CD4-positive, alpha-beta memory T cell (primary cell): Measurements from ENCODE around the gene USP24. TPM values are rescaled to one million over a fixed set of nuclear protein-coding genes. Genes with fewer than 3 reads are reported as not detected.
A peak's percentile ranks its signal among the peaks of the same experiment; 100 is the strongest.

Source experiments
- CTCF ChIA-PET: fragments of 350-600 bp; sonication (Branson Sonifier 250); formaldehyde crosslinking; loops from one replicate; lab custom pipeline; 2021; ENCODE audit warnings: inconsistent platforms; ENCODE audit not compliant: partially characterized antibody; lab: Charles Lee
- POLR2A ChIA-PET: fragments of 350-600 bp; sonication (Branson Sonifier 250); formaldehyde crosslinking; loops from one replicate; lab custom pipeline; 2021; ENCODE audit not compliant: partially characterized antibody; lab: Charles Lee
- DNase-seq, 5 donors: peaks; one replicate each; pipeline versions ENCODE4 v3.0.0 to v3.0.0-alpha.2; 2020 to 2022; ENCODE audit warnings: mixed read lengths in 1 of 5
- H3K27ac ChIP-seq: one replicate; pipeline ENCODE4 v1.7.0; 2013; ENCODE audit warnings: low read depth, low read length
- H3K27me3 ChIP-seq: 2 replicates; pipeline ENCODE4 v1.7.0; 2013; ENCODE audit warnings: mild to moderate bottlenecking, low read length, moderate library complexity; ENCODE audit not compliant: insufficient read depth
- H3K36me3 ChIP-seq: 2 replicates; pipeline ENCODE4 v1.7.0; 2013; ENCODE audit warnings: mild to moderate bottlenecking, low read length, moderate library complexity; ENCODE audit not compliant: insufficient read depth
- H3K4me1 ChIP-seq: 2 replicates; pipeline ENCODE4 v1.7.0; 2013; ENCODE audit warnings: mild to moderate bottlenecking, low read length, moderate library complexity; ENCODE audit not compliant: insufficient read depth
- H3K4me3 ChIP-seq, 2 donors: one replicate each; pipeline ENCODE4 v1.7.0; 2013; ENCODE audit warnings: low read length in 2 of 2, mild to moderate bottlenecking in 1 of 2
- H3K9me3 ChIP-seq, 2 donors: one replicate each; pipeline ENCODE4 v1.7.0; 2013; ENCODE audit warnings: low read length in 2 of 2, control low read depth in 1 of 2; ENCODE audit not compliant: control insufficient read depth in 1 of 2
- H3K27ac Mint-ChIP-seq, 7 donors: one replicate each; pipeline ENCODE4 v1.8.0; 2020 to 2021; ENCODE audit warnings: mixed read lengths in 7 of 7, mild to moderate bottlenecking in 6 of 7, inconsistent platforms in 3 of 7, moderate library complexity in 3 of 7
- H3K27me3 Mint-ChIP-seq, 2 donors: one replicate each; pipeline ENCODE4 v1.8.0; 2020 to 2021; ENCODE audit warnings: mixed read lengths in 2 of 2
- H3K36me3 Mint-ChIP-seq, 2 donors: one replicate each; pipeline ENCODE4 v1.8.0; 2020 to 2021; ENCODE audit warnings: mixed read lengths in 2 of 2, inconsistent platforms in 1 of 2, mild to moderate bottlenecking in 1 of 2
- H3K4me1 Mint-ChIP-seq, 4 donors: one replicate each; pipeline ENCODE4 v1.8.0; 2020 to 2021; ENCODE audit warnings: mixed read lengths in 4 of 4, mild to moderate bottlenecking in 1 of 4
- H3K4me3 Mint-ChIP-seq, 8 donors: one replicate each; pipeline ENCODE4 v1.8.0; 2020 to 2021; ENCODE audit warnings: mixed read lengths in 8 of 8, mild to moderate bottlenecking in 7 of 8, moderate library complexity in 6 of 8, inconsistent platforms in 3 of 8
- H3K9me3 Mint-ChIP-seq, 8 donors: one replicate each; pipeline ENCODE4 v1.8.0; 2020 to 2021; ENCODE audit warnings: mixed read lengths in 8 of 8, mild to moderate bottlenecking in 5 of 8, inconsistent platforms in 3 of 8, moderate library complexity in 1 of 8
- intact Hi-C: fragments of 100-400 bp; cut with micrococcal nuclease; formaldehyde crosslinking; loops from one replicate; pipeline ENCODE4 v1.15.1; 2023
- polyA plus RNA-seq, 2 donors: library from polyadenylated mRNA; unstranded; fragments of 300-500 nt; fragmentation: Illumina TruSeq; gene quantifications; one replicate each; pipeline ENCODE4 v1.2.3, GENCODE V29; 2021
- total RNA-seq, 2 experiments: library from RNA; stranded (reverse); gene quantifications; one replicate each; pipeline ENCODE4 v1.2.3, GENCODE V29; 2021

USP24 gene
- total and polyA plus RNA-seq, 4 experiments from 2014 or later: 1.6 to 74.2 (median 42.1) TPM

DNA sequence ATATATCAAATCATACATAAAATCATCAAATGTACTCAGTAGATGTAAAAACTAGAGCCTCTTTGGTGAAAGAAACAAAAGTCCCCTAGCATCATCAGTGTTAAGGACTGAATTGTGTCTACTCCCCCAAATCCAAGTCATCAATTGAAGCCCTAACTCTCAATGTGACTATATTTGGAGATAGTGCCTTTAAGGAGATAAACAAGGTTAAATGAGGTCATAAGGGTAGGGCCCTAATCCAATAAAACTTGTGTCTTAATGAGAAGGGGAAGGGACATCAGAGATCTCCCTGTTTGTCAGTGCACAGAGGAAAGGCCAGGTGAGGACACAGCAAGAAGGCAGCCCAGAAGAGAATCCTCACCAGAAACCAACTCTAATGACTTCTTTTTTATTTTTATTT lies 33.5 kb downstream of the USP24 start:
- peaks cover 0 to 3% of the 10 kb centered on the region in 2 donors for H3K9me3 ChIP-seq
- CTCF ChIA-PET: no interaction called here
- POLR2A ChIA-PET: no interaction called here
- Mint-ChIP-seq H3K27me3 (no peaks in the 10 kb centered on the region), H3K27ac (no peak overlapping the region), H3K36me3 (peaks cover 30 to 35% of the 10 kb centered on the region in 2 donors), H3K4me1 (peaks cover 39 to 74% (median 47%) of the 10 kb centered on the region in 4 donors), H3K4me3 (no peak overlapping the region), H3K9me3 (peaks cover 1 to 18% (median 9%) of the 10 kb centered on the region in 8 donors)
- intact Hi-C loops: no loop called here
- H3K27ac ChIP-seq: no peak overlapping the region
- H3K4me1 ChIP-seq: peaks cover 14% of the 10 kb centered on the region
- H3K4me3 ChIP-seq: no peak overlapping the region
- H3K27me3 ChIP-seq: no peaks in the 10 kb centered on the region
- no peak for DNase-seq
- H3K36me3 ChIP-seq: no peaks in the 10 kb centered on the region

DNA sequence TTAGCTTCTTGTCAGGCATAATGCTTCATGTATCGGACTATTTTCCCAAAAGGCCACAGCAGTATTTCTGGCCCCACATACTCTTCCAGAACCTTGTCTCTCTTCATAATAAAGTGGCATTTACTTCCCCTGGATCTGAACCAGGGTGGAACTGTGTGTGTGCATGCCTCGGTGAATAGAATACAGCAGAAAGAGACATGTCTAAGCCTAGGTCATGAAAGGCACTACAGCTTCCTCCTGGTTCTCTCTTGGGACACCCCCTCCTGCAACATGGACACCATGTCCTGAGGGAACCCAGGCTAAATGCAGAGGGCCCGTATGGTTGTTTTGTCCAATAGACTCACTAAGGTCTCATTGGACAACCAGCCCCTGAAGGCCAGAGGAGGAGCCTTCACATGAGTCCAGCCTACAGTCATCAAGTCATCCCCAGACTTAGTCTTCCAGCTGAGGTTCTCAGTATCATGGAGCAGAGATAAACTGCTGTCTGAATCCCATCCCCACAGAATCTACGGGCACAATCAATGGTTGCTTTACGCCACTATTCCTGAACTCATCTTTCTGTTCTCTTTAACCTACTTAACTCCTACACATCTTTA lies 35.0 kb downstream of the USP24 start:
- Mint-ChIP-seq H3K36me3 (peaks cover 28 to 30% of the 10 kb centered on the region in 2 donors), H3K4me1 (peaks cover 31 to 60% (median 36%) of the 10 kb centered on the region in 4 donors), H3K4me3 (no peak overlapping the region), H3K27me3 (no peaks in the 10 kb centered on the region), H3K9me3 (peaks cover 1 to 16% (median 7%) of the 10 kb centered on the region in 8 donors), H3K27ac (peak overlapping the region in 5 of 7 donors; percentile 5 to 89 (median 60))
- no peaks in the 10 kb centered on the region for H3K36me3 ChIP-seq
- no peak overlapping the region for H3K4me3 ChIP-seq
- ChIA-PET CTCF (interaction anchor here (1.4 kb wide), 1 partner anchor 9 kb away, joined by 4 read pairs; no protein-coding TSS in a partner anchor), POLR2A (no interaction called here)
- no peak for DNase-seq
- intact Hi-C loops: no loop called here
- H3K9me3 ChIP-seq: peaks cover 0 to 3% of the 10 kb centered on the region in 2 donors
- H3K27me3 ChIP-seq: no peaks in the 10 kb centered on the region
- peaks cover 14% of the 10 kb centered on the region for H3K4me1 ChIP-seq
- no peak overlapping the region for H3K27ac ChIP-seq

DNA sequence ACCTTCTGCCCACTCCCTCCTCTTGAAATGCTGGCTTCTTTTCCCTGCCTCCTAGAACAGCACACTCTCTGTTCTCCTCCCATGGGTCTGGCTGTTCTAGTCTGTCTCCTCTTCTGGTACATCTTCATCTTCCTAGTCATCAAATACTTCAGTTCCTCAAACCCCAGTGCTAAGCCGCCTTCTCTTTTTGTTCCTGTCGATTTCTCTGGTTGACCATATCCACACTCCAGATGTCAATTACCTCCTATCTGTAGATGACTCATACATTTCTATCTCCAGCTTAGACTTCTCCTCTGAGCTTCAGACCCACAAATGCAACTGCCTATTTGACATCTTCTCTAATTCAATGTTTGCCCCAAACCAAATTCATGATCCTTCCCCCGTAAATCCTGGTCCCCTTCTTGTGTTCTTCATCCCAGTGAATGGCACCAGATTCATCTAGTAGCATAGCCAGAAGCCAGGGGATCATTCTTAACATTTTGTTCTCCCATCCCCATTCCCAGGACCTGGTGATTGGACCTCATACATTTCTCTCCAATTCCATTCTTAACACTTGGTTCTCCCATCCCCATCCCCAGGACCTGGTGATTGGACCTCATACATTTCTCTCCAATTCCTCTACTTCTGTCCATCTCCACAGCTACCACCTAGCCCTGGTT lies 35.9 kb downstream of the USP24 start:
- CTCF ChIA-PET: no interaction called here
- Mint-ChIP-seq H3K27me3 (no peaks in the 10 kb centered on the region), H3K4me1 (peaks cover 26 to 54% (median 33%) of the 10 kb centered on the region in 4 donors), H3K36me3 (peaks cover 22 to 24% of the 10 kb centered on the region in 2 donors), H3K27ac (peak overlapping the region in 5 of 7 donors; percentile 1 to 65 (median 14)), H3K4me3 (no peak overlapping the region), H3K9me3 (peaks cover 0 to 10% (median 2%) of the 10 kb centered on the region in 8 donors)
- H3K4me1 ChIP-seq: peaks cover 14% of the 10 kb centered on the region
- DNase-seq: no peak
- intact Hi-C loops: no loop called here
- no peaks in the 10 kb centered on the region for H3K36me3 ChIP-seq
- no peak overlapping the region for H3K4me3 ChIP-seq
- no peaks in the 10 kb centered on the region for H3K27me3 ChIP-seq
- H3K27ac ChIP-seq: no peak overlapping the region
- H3K9me3 ChIP-seq: no peaks in the 10 kb centered on the region
- POLR2A ChIA-PET: no interaction called here

DNA sequence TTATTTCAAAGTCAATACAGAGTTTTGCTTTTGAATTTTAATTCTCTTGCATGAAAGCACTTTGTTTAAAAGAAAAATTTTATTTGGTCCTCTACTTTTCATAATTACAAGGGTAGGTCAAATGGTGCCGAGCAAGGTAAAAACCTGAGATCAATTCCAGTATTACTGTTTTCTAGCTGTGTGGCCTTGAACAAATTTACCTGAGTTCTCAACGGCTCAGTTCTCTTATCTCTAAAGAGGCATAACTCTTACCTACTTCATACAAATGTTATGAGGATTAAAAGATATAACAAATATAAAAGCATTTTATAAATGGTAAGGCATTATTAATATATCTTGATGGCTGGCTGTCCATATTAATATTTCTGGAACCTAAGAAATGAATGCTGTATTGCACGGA lies 42.5 kb downstream of the USP24 start:
- peaks cover 23% of the 10 kb centered on the region for H3K36me3 ChIP-seq
- H3K27ac ChIP-seq: no peak overlapping the region
- H3K9me3 ChIP-seq: no peaks in the 10 kb centered on the region
- peaks cover 8 to 15% (median 14%) of the 10 kb centered on the region in 4 donors for H3K4me1 Mint-ChIP-seq
- POLR2A ChIA-PET: no interaction called here
- H3K4me3 Mint-ChIP-seq: no peak overlapping the region
- CTCF ChIA-PET: no interaction called here
- no peaks in the 10 kb centered on the region for H3K9me3 Mint-ChIP-seq
- no peaks in the 10 kb centered on the region for H3K27me3 ChIP-seq
- DNase-seq: no peak
- H3K27me3 Mint-ChIP-seq: no peaks in the 10 kb centered on the region
- H3K36me3 Mint-ChIP-seq: peaks cover 30 to 51% of the 10 kb centered on the region in 2 donors
- no peak overlapping the region for H3K4me3 ChIP-seq
- H3K27ac Mint-ChIP-seq: peak overlapping the region in 3 of 7 donors; percentile 15 to 53 (median 37)
- intact Hi-C loops: no loop called here
- no peaks in the 10 kb centered on the region for H3K4me1 ChIP-seq

DNA sequence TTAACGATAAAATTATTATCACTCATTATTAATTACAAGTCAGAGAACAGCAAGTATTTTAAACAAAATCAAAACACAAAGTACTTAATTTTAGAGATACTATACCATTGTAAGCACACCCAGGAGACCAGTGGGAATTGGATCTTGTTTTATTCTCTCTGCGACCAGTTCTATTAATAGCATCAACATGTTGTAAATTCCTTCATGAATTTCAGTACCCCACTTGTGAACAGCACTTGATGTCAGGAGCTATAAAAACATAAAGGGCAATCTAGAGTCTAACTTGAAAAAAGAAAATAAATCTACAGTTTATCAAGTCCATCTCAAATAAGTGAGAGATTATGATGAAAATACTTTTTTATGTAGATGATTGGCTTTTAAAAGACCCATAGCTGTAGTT lies 42.9 kb downstream of the USP24 start:
- no peak overlapping the region for H3K27ac ChIP-seq
- Mint-ChIP-seq H3K4me1 (peaks cover 8 to 15% (median 14%) of the 10 kb centered on the region in 4 donors), H3K4me3 (no peak overlapping the region), H3K9me3 (no peaks in the 10 kb centered on the region), H3K36me3 (peaks cover 34 to 55% of the 10 kb centered on the region in 2 donors), H3K27ac (peak overlapping the region in 2 of 7 donors; percentile 29 to 57), H3K27me3 (no peaks in the 10 kb centered on the region)
- peaks cover 27% of the 10 kb centered on the region for H3K36me3 ChIP-seq
- no peaks in the 10 kb centered on the region for H3K4me1 ChIP-seq
- ChIA-PET POLR2A (no interaction called here), CTCF (no interaction called here)
- intact Hi-C loops: no loop called here
- H3K27me3 ChIP-seq: no peaks in the 10 kb centered on the region
- no peak for DNase-seq
- H3K4me3 ChIP-seq: no peak overlapping the region
- H3K9me3 ChIP-seq: no peaks in the 10 kb centered on the region

DNA sequence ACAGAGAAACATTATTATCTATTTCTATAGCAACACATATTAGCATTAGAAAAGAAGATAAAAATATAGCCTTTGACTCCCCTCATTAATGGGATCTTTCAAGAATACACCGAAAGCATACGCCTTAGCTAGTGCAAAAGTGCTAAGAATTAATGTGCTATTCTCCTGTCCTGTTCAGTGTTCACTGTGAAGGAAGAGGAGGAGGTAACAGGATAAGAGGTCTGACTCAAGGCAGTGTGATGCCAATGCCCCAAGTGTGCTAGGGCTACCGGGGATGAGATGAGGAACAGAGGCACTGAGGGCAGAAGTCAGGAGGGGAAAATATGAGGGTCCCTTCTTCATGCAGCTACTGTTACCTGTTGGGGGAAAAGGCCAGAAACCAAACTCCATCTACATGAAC lies 43.5 kb downstream of the USP24 start:
- Mint-ChIP-seq H3K27me3 (no peaks in the 10 kb centered on the region), H3K27ac (peak overlapping the region in 2 of 7 donors; percentile 29 to 48), H3K9me3 (no peaks in the 10 kb centered on the region), H3K36me3 (peaks cover 39 to 55% of the 10 kb centered on the region in 2 donors), H3K4me3 (no peak overlapping the region), H3K4me1 (peaks cover 8 to 15% (median 13%) of the 10 kb centered on the region in 4 donors)
- DNase-seq: no peak
- Histone ChIP-seq H3K27me3 (no peaks in the 10 kb centered on the region), H3K36me3 (peaks cover 32% of the 10 kb centered on the region), H3K4me3 (no peak overlapping the region), H3K4me1 (no peaks in the 10 kb centered on the region), H3K27ac (no peak overlapping the region), H3K9me3 (no peaks in the 10 kb centered on the region)
- intact Hi-C loops: no loop called here
- CTCF ChIA-PET: no interaction called here
- POLR2A ChIA-PET: no interaction called here

DNA sequence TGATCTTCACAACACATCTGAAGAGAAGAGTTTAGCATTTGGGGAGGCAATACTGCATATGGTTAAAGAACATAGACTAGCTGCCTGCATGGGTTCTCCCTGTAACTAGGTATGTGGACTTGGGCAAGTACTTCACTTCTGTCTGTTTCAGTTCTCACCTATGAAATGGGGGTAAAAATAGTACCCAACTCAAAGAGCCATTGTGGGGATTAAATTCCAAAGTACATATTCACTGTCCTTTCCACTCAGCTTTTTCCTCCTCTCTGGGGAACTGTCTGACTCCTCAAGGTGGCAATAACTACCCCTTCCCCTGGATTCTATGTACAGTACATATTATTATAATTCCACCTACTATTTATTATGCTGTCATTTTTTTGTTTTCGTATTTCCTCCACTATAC lies 44.7 kb downstream of the USP24 start:
- Histone ChIP-seq H3K36me3 (peaks cover 32% of the 10 kb centered on the region), H3K27ac (no peak overlapping the region), H3K4me3 (no peak overlapping the region), H3K4me1 (no peaks in the 10 kb centered on the region), H3K9me3 (no peaks in the 10 kb centered on the region), H3K27me3 (no peaks in the 10 kb centered on the region)
- H3K4me1 Mint-ChIP-seq: peaks cover 8 to 15% (median 13%) of the 10 kb centered on the region in 4 donors
- ChIA-PET CTCF (no interaction called here), POLR2A (no interaction called here)
- intact Hi-C loops: no loop called here
- peaks cover 43 to 57% of the 10 kb centered on the region in 2 donors for H3K36me3 Mint-ChIP-seq
- no peaks in the 10 kb centered on the region for H3K9me3 Mint-ChIP-seq
- no peaks in the 10 kb centered on the region for H3K27me3 Mint-ChIP-seq
- DNase-seq: no peak
- no peak overlapping the region for H3K4me3 Mint-ChIP-seq
- H3K27ac Mint-ChIP-seq: peak overlapping the region in 3 of 7 donors; percentile 2 to 58 (median 13)
